Heart left ventricle (tissue), 13 donors: ENCODE measurements around the gene GREB1.

Source experiments
- POLR2A ChIP-seq, 2 donors: fragments of 450-650 bp; IDR thresholded peaks; one replicate each; pipeline ENCODE4 v1.6.1; 2017; ENCODE audit warnings: antibody characterized with exemption in 2 of 2, mild to moderate bottlenecking in 2 of 2, moderate library complexity in 2 of 2
- TF ChIP-seq, protein P1 (sequence below), 12 donors: fragments of 200-600 bp; sonication (generic) in 4 of 12; IDR thresholded peaks; one replicate each; pipeline versions ENCODE4 v1.5.0 to v1.8.0; 2018 to 2022; ENCODE audit warnings: antibody characterized with exemption in 12 of 12, mild to moderate bottlenecking in 5 of 12
- donor health status: ischemic (EF 13 %, LVEDD 7.1; RV severe dilation, severe dysfunction).
- donor health status: DM: no; HTN: yes; CAD: no.
- donor health status: DM: no; HTN: no; CAD: no.
- donor health status: ischemic (EF 25% LVEDD 6.9; RV normal size, moderate dysfunction).
- donor health status: ischemic (EF 25% LVEDD 5.7; RV mildly dilated, moderate dysfunction).
- donor health status: ischemic (EF 35%, LVEDD 5.7; RV mildly dilated, moderate dysfunction).
- donor health status: nonischemic (EF 11% LVEDD 7.7; RV severe dilation, severe dysfunction).
- donor health status: DM: yes; HTN: yes; CAD: no.
- donor health status: PGD.
- donor health status: ischemic (EF 29% LVEDD 5.4; RV normal size, mild dysfunction).
- donor health status: nonischemic (EF 23%, LVEDD 6.1; RV moderate dilation, normal function).

DNA sequence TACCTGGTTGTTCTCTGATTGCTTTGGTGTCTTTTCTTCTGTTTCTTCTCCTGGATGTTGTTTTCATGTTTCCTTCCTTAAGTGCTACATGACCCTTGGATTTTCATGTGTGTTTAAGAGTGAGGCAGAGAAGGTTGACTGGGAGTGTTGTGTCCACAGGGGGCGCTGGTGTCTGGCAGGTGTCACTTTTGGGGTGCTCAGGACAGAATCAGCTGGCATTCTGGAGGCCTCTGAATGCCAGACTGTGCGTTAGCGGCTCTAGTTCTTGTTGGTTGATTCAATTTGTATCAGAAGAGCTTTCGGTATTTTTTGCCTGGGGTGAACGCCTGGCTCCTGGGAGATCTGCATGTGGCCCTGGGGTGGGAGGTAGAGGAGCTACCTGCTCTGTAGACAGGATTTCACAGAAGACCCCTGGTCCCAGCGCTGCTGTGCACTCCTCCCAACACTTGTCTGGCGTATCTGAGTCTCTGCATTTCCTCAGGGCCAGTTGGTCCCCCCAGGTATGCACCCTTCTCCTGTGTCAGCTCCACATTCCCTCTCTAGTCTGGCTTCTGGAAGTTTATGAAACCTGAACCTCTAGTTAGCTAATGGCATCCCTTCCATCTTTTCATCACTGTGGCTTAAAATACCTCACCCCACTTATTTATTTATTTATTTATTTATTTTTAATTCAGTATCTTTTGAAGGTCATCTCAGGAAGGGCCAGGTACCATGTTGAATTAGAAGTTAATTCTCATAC is 1.1 kb downstream of the GREB1 start:
- TF ChIP-seq, protein P1, sequence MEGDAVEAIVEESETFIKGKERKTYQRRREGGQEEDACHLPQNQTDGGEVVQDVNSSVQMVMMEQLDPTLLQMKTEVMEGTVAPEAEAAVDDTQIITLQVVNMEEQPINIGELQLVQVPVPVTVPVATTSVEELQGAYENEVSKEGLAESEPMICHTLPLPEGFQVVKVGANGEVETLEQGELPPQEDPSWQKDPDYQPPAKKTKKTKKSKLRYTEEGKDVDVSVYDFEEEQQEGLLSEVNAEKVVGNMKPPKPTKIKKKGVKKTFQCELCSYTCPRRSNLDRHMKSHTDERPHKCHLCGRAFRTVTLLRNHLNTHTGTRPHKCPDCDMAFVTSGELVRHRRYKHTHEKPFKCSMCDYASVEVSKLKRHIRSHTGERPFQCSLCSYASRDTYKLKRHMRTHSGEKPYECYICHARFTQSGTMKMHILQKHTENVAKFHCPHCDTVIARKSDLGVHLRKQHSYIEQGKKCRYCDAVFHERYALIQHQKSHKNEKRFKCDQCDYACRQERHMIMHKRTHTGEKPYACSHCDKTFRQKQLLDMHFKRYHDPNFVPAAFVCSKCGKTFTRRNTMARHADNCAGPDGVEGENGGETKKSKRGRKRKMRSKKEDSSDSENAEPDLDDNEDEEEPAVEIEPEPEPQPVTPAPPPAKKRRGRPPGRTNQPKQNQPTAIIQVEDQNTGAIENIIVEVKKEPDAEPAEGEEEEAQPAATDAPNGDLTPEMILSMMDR (IDR thresholded peaks at IDR 0.05), result no peak
- TF ChIP-seq POLR2A (IDR thresholded peaks at IDR 0.05), result no peak
